Middle frontal gyrus (tissue), 1 donor: ENCODE results near the gene TREH.

ENCODE experiments used
- DNase-seq: peaks from one replicate; pipeline ENCODE4 v3.0.0-alpha.2; 2015; ENCODE audit warnings: low spot score; ENCODE audit errors: extremely low spot score

TREH gene

DNA sequence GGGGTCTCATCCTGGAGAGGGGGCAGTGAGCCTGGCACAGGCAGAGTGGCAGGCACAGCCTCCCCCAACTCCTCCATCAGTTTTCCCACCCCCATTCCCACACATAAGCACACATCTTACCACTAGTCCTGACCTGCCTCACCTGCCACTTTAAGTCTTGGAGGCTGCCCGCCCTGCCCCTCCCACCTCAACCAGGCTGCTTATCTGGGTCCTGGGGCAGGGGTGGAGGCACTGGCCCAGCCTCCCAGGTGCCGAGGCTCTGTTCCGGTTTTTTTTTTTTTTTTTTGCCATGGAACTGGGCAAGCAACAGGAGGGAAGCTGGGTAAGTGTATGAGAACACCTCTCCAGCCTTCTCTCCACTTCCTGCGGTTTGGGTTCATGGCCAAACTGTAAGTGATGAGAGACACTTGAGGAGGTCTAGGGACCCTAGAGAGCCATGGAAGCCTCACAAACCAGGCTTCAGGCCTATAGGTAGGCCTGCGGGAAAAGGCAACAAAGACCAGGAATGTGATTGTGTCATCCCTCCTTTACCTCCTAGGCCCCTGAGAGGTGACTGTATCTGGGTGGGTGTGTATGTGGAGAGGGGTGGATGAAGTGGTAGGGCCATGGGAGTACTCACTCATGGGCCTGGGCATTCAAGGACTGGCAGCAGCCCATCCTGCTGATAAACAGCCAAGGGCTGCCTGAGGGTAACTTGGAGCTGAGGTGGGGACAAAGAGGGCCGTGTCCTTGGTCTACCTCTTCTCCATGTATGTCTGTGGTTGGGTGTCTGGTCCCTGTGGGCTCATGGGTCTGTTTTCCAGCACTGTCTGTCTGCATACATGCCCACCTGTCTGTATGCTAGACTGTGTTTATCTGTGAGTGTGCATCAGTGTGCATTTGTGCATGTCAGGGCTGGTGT lies 49.4 kb downstream of the TREH start:
- DNase-seq, result no peak

- DNase-seq, result no peak
Observed at GRCh38 chr11:118628861-118629549, 50.4 kb downstream of the TREH start.

DNA sequence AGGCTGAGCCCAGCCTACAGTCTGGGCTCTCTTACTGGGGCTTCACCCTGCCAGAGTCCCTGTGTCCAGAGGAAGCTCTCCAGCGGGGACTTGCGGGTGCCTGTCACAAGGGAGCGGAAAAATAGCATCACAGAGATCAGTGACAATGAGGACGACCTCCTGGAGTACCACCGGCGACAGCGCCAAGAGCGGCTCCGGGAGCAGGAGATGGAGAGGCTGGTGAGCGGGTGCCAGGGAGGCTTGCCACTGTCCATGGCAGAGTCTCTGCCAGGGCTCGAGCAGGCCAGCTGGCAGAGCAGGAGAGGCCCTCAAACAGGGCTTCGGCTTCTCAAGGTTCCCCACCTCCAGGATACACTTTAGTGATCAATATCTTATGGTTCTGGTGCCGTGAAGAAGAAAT lies 51.0 kb downstream of the TREH start:
- DNase-seq, result no peak

- no peak for DNase-seq
Observed at GRCh38 chr11:118628031-118628430, 51.4 kb downstream of the TREH start.

DNA sequence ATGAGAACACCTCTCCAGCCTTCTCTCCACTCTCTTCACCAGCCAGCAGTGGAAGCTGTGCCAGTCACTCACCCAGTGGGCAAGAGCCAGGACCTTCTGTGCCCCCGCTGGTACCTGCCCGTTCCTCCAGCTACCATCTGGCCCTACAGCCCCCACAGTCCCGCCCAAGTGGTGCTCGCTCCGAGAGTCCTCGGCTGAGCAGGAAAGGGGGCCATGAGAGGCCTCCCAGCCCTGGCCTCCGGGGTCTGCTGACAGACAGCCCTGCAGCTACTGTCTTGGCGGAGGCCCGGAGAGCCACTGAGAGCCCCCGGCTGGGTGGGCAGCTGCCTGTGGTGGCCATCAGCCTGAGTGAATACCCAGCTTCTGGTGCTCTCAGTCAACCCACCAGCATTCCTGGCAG lies 51.9 kb downstream of the TREH start:
- DNase-seq, result no peak

GRCh38 chr11:118625976-118626375 lies 53.5 kb downstream of the TREH start:
- DNase-seq, result no peak

DNA sequence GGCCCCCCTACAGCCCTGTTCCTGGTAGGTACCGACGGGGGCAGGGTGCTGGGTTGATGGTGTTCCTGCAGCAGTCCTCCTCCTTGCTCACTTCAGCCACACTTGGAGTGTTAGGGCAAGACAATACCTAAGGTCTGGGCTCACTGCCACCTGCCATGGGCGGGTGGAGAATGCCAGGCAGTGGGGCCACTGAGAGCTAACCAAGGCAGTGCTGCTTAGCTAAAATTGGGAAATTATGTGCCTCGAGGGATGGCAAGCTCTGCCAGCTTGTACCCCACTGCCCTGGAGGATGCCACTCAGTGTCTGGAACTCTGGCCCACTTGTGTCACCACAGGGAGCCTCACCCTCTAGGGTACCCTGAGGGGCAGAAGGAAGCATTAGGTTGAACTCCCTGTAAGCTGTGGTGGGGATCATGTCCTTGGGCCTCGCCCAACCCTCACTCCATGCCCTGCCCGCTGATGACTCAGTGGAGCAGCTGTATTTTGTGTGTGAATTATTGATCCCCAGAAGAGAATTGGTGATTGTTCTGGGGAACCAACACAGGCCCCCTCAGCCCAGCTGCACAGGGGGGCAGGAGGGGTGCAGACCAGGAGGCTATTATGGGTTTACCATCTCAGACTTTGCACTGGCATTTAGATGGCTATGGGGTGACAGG lies 54.3 kb downstream of the TREH start:
- no peak for DNase-seq

DNA sequence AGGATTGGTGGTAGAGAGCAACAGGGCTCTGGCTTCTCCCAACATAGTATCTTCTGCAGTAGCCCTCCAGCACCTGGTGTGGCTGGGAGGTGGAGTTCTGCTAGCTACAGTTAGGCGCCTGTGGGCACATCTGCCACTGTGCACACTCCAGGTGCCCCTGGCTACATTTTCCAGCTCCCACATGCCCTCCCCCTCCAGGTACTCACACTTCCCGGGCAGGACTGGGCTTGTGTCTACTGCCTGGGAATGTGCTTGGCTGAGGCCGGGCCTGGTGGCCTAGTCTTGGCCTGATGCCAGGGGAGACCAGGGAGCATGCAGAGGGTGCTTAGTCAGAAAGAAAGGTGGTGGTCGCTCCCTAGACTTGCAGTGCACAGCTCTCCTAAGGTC lies 56.2 kb downstream of the TREH start:
- no peak for DNase-seq

DNA sequence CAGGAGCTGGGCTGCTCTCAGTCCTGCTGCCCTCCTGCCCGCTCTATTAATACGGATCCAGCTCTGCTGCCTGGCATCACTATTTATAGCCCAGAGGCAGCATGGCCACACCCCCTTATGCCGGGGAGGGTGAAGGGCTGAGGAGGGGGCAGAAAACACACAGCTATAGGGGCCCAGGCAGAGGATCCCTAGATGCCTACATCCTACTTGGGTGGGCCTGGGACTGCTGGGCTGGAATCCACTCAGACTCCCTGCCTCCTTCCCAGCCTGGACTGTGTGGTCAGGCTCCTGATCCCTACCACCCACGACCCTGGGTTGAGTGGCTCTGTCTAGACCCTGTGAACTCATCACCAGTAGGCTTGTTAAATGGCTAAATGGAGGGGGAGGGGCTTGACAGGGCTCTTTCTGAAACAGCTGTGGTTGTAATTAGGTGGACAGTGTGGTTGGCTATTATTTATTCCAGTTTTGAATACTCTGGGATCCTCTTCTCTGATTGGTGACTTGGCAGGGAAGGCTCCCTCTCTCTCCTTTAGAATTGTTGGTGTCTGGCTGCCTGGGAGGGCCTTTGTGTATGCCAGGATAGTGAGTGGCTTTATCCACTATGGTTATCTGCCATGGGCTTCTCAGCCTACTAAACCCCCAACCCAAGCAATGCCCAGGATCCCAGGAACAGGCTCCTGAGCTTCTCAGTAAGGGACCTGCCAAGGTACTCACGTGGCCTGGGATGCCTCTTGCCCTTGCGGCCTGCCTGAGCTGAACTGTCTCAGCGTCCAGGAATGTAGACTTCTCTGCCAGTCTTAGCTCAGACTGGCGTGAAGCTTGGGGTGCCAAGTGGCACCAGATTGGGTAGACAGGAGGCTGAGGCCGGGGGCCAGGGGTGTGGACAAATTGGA lies 56.8 kb downstream of the TREH start:
- no peak for DNase-seq

GRCh38 chr11:118621784-118622375 lies 57.6 kb downstream of the TREH start:
- no peak for DNase-seq

- peak; percentile 71 for DNase-seq
Observed at GRCh38 chr11:118621071-118621783, 58.2 kb downstream of the TREH start.

DNA sequence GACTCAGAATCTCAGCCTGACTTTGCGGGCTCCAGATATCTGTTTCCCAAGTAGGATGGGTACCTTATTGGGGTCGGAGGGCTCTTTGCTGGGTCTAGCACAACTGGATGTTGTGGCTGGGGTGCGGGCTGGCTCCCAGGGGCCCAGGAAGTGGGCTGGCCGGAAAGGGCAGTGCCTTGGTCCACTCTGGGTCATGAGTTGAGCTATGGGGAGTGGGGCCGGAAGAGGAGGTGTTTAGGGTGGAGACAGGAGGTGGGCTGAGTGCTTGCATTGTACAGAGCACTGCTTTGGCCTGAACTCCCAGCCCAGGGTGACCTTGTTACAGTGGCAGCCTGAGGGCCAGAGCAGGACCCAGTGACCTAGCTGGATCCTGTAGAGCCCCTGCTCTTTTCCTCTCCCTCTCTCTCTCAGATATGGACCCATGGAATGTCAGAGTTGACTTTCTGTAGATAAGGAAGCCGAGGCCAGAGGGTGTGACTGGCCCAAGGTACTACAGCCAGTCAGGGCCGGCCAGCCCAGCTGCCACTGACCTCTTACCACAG lies 58.9 kb downstream of the TREH start:
- DNase-seq, result no peak

GRCh38 chr11:118619444-118620197 lies 59.8 kb downstream of the TREH start:
- DNase-seq, result no peak

DNA sequence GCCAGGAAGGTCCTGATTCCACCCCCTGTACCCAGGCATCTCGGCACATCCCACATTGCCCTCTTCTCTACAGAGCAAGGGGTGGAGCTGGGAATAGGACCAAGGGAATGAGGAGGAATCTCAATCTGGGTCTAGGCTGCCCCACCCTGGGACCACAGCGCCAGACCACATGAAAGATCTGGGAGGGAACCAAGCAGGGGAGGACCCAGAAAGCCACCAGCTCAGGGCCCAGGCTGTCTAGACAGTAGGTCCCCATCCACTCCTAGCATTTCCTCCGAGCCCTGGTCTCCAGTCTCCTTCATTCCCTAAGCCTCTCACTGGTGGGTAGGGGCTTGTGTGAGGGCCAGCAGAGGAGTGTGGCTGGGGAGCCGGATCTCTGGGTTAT lies 60.5 kb downstream of the TREH start:
- DNase-seq, result no peak

GRCh38 chr11:118618115-118618990 lies 61.1 kb downstream of the TREH start:
- DNase-seq, result no peak

GRCh38 chr11:118615976-118616371 lies 63.5 kb downstream of the TREH start:
- DNase-seq, result no peak

DNA sequence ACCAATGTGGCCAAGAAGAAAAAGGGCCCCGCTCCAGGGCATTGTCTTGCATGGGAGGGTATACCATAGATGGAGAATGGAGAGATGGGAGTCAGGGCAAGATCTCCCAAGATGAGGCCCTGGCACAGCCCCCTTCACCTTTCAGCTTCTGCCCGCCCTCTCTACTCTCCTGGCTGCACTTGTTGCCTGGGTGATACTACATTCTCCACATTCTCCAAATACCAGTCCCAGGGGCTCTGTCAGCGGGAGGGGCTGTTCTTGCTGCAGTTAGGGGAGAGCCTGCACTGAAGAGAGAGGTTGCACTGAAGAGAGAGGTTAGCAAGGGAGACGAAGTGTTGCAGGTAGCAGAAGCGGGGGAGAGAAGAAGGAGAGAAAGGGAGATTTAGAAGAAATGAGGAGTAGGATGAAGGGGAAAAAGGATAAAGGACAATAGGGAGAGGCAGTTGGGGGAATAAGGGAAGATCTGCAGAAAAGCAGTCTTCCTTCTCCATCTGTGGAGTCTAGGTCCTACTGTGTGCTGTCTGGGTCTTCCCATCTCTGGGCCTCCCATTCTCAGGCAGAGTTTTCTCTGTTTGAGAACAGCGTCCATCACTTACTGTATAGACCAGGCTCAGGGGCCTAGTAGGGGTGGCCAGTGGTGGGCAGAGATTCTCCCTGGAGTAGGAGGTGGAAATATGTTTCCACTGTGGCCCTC lies 64.0 kb downstream of the TREH start:
- DNase-seq, result no peak

DNA sequence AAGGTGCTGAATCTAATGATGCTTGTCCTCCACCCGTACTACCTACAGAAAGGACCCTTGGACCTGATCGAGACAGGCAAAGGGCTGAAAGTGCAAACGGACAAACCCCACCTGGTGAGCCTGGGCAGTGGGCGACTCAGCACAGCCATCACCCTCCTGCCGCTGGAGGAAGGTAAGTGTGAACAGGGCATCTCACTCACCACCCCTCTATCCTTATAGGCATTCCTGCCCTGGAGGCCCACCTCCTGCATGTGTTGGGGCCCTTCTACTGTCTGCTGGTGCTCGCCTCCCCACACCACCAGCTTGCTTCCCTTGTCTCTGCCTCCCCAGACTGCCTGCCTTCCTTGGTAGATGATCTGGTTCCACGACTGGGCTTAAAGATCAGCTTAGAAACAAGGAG lies 64.9 kb downstream of the TREH start:
- no peak for DNase-seq
